HG02840 (cell line): ENCODE data around the gene EIF2AK3.
"Not testable (repeated sequence)": the region's sequence is repeated elsewhere in the genome, so short reads cannot be mapped to it uniquely, and the experiment has no call there.

Experiments used
- ATAC-seq: cut with Tn5 transposase; IDR thresholded peaks from one replicate; pipeline ENCODE4 v1.9.1; 2021; ENCODE audit warnings: mild to moderate bottlenecking, moderate library complexity, moderate number of reproducible peaks; ENCODE audit not compliant: unreplicated experiment, low FRiP score

EIF2AK3 gene

DNA sequence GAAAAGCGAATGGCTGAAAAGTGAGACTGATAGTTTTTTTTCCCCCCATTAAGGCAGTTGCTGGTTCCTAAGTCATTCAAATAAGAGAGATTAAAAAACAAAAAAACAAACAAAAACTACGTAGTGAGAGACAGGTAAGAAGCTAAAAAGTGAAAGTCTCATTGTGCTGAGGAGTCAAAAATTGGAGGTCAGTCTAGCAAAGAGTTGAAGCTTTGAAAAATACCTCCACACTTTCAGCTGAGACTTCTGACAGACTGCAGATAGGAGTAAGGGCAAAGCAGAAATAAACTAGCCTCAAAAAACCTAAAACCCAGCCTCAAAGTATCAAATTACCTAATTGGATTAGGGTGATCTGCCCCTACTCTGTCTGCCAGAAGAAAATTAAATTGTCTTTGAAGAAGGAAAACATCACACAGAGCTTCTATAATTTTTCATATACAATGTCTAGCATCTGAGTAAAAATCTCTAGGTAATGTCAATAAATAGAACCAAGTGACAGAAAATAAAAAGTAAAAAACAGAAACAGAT lies 10.9 kb upstream of the EIF2AK3 start:
- ATAC-seq, result no peak

DNA sequence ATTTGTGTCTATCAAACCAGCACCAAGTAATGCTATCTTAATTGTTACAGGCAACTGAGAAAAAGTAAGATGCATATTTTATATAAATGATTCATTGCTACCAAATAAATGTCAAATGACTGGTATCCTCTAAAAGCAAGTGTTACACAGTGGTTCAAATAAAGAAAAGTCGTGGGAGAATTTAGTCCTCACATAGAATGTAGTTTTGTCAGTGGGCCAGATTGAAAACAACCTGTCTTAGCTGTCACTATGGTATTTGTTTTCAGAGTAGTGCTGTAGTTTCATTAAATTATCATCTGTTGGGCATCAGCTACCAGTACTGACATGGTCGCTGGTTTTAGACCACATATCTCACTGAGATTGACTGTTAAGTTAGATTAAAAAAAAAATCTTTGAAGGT lies 10.2 kb upstream of the EIF2AK3 start:
- no peak for ATAC-seq

- ATAC-seq, result no peak
These were observed 8.8 kb upstream of the EIF2AK3 start for GRCh38 chr2:88636026-88636425.

- no peak for ATAC-seq
These were observed 5.3 kb upstream of the EIF2AK3 start for GRCh38 chr2:88632569-88632968.

DNA sequence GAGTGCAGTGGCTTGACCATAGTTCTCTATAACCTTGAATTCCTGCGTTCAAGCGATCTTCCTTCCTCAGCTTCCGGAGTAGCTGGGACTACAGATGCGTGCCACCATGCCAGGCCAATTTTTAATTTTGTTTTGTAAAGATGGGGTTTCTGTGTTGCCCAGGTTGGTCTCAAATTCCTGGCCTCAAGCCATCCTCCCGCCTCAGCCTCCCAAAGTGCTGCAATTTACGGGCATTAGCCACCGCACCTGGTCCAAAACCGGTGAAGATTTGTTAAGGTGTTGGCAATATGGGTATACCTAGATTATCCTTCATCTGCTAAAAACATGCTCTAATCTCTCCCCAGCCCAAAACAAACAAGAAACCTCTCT lies 1.3 kb upstream of the EIF2AK3 start:
- no peak for ATAC-seq

DNA sequence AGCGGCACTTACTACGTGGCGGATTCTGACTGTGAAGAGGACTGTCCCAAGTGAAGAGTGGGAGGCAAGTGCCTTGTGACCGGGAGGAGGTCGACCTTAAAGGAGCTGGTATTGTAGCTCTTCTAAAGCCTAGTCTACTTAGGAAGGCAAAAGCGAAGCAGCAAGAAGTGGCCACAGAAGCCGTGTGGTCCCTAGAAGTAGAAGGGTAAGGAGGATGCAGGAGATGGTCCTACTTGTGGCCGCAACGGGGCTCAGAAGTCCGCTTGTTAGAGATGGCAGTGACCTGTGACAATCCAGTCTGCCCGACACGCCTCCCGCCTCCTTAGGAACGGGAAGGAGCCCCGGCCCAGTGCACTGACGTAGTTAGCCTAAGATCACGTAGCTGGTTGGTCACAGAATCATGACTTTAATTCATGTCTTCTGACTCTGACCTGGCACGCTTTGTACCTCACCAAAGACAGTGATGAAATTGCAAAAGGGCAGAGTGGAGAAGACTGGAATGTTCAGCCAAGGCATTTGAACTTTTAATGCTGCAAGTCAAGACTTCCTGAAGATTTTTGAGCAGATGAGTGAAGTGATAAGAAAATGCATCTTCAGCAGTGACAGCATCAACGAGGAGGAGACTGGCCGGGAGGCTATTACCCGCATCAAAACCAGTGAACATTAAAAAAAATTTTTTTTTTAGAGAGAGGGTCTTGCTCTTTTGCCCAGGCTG lies 749 bp upstream of the EIF2AK3 start:
- ATAC-seq, result peak; percentile 33

GRCh38 chr2:88626171-88627054 lies 851 bp downstream of the EIF2AK3 start:
- ATAC-seq, result peak; percentile 4

- ATAC-seq, result no peak
These were observed 2.8 kb downstream of the EIF2AK3 start for GRCh38 chr2:88624477-88624876.

DNA sequence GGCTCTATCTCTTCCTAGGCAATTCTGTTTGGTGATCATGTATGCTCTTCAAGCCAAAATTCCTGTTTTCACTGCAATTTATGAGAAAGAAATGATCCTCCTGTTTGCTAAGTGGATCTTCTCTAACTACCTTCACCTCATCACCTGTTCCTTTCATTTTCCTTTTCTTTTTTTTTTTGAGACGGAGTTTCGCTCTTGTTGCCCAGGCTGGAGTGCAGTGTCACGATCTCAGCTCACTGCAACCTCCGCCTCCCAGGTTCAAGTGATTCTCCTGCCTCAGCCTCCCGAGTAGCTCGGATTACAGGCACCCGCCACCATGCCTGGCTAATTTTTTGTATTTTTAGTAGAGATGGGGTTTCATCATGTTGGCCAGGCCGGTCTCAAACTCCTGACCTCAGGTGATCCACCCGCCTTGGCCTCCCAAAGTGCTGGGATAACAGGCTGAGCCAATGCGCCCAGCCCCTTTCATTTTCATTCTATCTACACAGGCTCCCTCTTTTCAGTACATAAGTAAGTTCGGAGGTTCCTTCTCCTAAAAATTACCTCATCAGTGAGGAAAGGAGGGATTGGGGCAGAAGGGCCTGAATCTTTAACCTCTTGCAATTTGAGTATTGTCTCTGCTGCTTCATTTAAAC lies 3.3 kb downstream of the EIF2AK3 start:
- ATAC-seq, result not testable (repeated sequence)

GRCh38 chr2:88622307-88622706 lies 5.0 kb downstream of the EIF2AK3 start:
- no peak for ATAC-seq

DNA sequence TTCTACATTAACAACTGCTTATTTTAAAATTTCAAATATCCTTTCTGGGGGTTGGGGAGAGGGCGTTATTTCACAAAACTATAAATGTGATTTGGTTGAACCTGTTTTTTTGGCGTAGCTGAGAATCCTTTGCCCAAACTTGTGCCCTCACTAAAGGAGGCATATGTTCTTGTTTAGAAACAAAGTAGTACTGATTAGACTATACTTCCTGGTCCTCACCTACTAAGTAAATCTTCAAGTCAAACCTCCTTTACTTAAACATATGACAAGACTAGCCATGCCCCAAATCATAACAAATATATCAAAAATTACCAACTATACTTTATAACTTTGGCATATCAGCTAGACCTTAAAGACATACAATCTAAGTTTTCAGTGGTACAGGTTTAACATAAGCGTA lies 5.8 kb downstream of the EIF2AK3 start:
- no peak for ATAC-seq

DNA sequence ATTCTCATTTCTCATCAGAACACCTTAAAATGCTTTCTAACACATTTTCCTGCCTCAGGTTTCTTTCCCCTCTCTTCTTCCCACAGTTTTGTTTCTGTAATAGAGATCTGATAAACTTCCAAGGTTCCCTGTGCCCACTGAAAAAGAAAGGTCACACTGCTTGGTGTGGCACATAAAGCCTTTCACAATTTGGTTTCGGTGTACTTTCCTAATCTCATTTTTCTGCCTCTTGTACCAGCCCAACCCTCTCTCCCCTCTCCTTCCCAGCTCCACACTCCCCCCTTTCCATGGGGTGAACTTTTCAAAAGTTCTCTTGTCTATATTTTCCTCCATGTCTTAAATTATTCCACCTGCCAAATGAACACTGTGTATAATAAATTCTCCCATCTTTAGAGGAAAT lies 7.2 kb downstream of the EIF2AK3 start:
- no peak for ATAC-seq

DNA sequence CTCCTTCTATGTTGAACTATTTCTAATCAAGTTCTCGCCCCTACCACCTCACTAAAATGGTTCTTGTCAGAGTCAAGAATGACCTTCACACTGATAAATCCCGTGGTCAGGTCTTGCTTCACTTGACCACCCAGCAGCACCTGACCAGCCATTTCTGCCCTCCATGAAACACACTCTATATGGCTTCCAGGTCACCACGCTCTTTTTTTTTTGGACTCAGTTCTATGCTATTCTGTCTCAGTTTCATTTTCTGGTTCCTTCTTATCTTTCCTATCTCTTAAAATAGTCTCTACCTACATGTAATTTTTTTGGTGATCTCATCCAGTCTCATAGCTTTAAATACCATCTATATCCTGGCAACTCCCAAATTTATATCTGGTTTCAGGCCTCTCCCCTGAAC lies 11.4 kb downstream of the EIF2AK3 start:
- peak; percentile 57 for ATAC-seq

GRCh38 chr2:88614497-88615157 lies 12.6 kb downstream of the EIF2AK3 start:
- ATAC-seq, result peak; percentile 59

DNA sequence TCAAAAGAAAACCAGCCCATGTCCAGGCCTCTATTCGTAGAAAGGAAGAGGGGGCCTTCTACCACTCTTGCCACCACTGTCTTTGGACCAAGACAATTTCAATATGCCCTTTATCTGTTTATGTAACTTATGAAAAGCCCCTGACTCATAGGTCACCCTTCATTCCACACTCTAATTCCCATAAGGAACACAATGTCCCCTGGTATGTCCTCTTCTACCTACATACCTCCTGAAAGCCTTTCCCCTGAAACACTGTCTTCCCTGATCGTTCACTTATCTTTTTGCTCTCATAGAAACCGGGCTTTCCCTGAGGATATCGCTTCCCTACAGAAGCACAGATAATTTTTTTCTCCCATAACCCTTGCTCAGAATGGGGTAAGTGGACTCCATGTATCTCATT lies 13.3 kb downstream of the EIF2AK3 start:
- ATAC-seq, result no peak

DNA sequence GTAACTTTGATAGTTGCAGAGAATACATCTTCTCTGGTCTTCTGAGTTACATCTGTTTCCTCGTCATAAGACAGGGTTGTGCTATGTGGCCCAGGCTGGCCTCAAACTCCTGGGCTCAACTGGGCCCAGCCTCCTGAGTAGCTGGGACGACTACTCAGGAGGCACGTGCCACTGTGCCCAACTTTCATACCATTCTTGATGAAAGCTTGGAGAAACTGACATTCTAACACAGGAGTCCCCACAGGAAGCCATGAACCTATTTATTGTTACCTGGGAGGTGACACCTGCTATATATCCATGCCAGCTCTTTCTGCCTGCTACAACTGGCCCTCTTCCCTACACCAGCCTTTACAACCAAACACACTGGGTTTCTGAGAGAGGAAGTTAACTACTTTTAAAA lies 19.1 kb downstream of the EIF2AK3 start:
- no peak for ATAC-seq

DNA sequence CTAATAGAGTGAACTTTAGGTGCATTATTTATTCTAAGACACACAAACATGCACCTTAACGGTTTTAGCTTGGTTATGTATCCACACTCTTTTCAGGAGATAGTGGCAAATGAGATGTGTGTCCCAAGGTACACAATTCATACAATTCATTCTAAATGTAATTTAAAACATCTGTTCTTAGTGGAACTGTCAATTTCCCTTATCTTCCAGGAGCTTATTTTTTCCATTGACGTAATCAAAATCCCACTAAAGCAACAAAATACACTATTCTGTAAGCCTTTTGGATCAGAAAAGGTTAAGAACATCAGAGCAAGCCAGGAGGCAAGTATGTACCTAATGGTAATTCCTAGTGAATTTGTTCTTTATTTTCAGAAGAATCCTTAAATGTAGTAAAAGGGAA lies 19.8 kb downstream of the EIF2AK3 start:
- no peak for ATAC-seq

DNA sequence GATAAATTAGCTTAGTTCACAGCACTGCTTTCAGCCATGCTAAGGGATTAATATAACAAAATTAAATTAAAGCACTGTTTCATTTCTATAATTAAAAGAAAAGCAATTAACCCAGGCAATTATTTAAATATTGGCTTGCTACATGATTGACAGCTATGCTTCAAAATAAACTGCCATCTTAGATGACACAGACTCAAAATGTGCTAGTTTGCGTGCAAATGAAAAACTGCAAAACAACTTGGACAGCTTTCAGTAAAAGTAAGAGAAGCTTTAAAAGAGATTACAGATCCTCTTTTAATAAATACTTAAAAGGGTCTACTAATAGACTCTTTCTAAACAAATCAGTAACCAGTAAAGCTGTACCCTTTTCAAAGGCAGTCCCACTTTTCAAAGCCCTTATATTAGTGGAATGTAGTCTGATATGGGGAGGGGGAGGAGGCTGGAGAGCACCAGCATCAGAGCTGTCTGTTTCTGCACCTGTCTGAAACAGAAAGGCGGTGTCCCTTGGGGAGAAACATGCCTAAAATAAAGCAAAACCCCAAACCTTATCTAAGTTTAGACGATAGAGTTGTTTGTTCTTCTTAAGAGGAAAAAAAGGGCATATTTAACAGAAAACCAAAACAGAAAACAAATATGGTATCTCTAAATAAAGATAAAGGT lies 20.8 kb downstream of the EIF2AK3 start:
- ATAC-seq, result peak; percentile 79

- ATAC-seq, result no peak
These were observed 24.1 kb downstream of the EIF2AK3 start for GRCh38 chr2:88603146-88603545.

GRCh38 chr2:88602022-88602421 lies 25.2 kb downstream of the EIF2AK3 start:
- ATAC-seq, result no peak
